ENCODE data around the gene CBX3.
"Not testable (repeated sequence)": the region's sequence is repeated elsewhere in the genome, so short reads cannot be mapped to it uniquely, and the experiment has no call there.

CBX3 gene

DNA sequence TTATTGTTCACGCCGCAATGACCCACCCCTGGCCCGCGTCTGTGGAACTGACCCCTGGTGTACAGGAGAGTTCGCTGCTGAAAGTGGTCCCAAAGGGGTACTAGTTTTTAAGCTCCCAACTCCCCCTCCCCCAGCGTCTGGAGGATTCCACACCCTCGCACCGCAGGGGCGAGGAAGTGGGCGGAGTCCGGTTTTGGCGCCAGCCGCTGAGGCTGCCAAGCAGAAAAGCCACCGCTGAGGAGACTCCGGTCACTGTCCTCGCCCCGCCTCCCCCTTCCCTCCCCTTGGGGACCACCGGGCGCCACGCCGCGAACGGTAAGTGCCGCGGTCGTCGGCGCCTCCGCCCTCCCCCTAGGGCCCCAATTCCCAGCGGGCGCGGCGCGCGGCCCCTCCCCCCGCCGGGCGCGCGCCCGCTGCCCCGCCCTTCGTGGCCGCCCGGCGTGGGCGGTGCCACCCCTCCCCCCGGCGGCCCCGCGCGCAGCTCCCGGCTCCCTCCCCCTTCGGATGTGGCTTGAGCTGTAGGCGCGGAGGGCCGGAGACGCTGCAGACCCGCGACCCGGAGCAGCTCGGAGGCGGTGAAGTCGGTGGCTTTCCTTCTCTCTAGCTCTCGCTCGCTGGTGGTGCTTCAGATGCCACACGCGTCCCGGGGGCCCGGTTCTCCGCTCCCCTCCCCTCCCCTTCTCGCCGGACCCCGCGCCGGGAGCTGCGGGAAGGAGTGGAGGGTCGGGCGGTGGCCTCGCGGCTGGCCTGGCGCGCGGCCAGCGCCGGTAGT, at the start of gene CBX3:
CBX3 (plus strand) TSS at position 499 of the 772 bp plus-strand sequence. CDS start 1,254 bp downstream, outside the sequence.
- Histone ChIP-seq H3K36me3 (ENCODE audit: insufficient read depth, low read length) (peaks cover 77% of the 10 kb centered on the region), H2AFZ (ENCODE audit: low read depth, low read length) (peak within 1 kb of the TSS; percentile 76), H4K20me1 (ENCODE audit: insufficient read depth, low read length) (peaks cover 70% of the 10 kb centered on the region), H3K79me2 (ENCODE audit: insufficient read depth, low read length) (peaks cover 90% of the 10 kb centered on the region), H3K27ac (ENCODE audit: low read length) (peak within 1 kb of the TSS; percentile 98), H3K4me2 (ENCODE audit: insufficient read depth, low read length) (peak within 1 kb of the TSS; percentile 72), H3K9ac (ENCODE audit: low read depth, low read length) (peak within 1 kb of the TSS; percentile 84), H3K9me3 (ENCODE audit: insufficient read depth, low read length, severe bottlenecking) (no peaks in the 10 kb centered on the region), H3K4me3 (ENCODE audit: low read depth in 1 of 2, low read length in 2 of 2) (peak within 1 kb of the TSS; percentile 63 to 97), H3K27me3 (ENCODE audit: insufficient read depth, low read length, poor library complexity) (no peaks in the 10 kb centered on the region), H3K4me1 (ENCODE audit: insufficient read depth, low read length) (peaks cover 48% of the 10 kb centered on the region)
- DNase-seq, result peak; percentile 98
- TF ChIP-seq, protein P1, sequence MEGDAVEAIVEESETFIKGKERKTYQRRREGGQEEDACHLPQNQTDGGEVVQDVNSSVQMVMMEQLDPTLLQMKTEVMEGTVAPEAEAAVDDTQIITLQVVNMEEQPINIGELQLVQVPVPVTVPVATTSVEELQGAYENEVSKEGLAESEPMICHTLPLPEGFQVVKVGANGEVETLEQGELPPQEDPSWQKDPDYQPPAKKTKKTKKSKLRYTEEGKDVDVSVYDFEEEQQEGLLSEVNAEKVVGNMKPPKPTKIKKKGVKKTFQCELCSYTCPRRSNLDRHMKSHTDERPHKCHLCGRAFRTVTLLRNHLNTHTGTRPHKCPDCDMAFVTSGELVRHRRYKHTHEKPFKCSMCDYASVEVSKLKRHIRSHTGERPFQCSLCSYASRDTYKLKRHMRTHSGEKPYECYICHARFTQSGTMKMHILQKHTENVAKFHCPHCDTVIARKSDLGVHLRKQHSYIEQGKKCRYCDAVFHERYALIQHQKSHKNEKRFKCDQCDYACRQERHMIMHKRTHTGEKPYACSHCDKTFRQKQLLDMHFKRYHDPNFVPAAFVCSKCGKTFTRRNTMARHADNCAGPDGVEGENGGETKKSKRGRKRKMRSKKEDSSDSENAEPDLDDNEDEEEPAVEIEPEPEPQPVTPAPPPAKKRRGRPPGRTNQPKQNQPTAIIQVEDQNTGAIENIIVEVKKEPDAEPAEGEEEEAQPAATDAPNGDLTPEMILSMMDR (IDR thresholded peaks at IDR 0.05; ENCODE audit: borderline replicate concordance, extremely low read depth, low read length, poor library complexity, severe bottlenecking), result no peak
- TF ChIP-seq EZH2 (IDR thresholded peaks at IDR 0.05; ENCODE audit: borderline replicate concordance, low read depth, low read length, severe bottlenecking), result no peak
- ATAC-seq (ENCODE audit: insufficient read depth, low read depth), result peak; percentile 68

DNA sequence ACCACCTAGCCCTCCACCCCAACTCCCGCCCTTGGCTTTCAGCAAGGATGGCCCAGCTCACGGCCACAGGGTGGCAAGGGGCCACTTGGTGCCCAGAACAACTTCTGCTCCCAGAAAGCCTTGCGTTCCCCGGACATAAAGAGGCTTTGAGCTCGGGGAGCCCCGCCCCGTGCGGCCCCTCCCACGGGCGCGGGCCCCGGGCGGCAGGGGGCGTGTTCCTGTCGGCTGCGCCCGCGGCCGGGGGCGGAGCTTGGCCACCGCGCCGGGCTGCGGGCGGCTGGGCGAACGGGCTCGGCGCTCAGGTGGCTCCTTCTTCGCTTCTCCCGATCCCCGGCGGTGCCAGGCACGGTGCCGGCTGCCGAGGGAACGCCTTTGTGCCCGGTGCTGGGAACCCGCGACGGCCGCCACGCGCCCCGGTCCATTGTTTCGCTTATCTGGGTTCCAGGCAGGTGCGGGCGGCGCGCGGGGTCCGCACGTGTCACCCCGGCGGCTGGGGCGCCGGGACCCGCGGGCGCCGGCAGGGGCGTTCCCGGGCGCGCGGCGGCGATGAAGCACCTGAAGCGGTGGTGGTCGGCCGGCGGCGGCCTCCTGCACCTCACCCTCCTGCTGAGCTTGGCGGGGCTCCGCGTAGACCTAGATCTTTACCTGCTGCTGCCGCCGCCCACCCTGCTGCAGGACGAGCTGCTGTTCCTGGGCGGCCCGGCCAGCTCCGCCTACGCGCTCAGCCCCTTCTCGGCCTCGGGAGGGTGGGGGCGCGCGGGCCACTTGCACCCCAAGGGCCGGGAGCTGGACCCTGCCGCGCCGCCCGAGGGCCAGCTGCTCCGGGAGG, 49.4 kb upstream of the CBX3 start, which contains the start of gene NFE2L3:
NFE2L3 (plus strand) TSS at position 246 of the 829 bp plus-strand sequence; CDS start at position 547, 301 bp downstream.
- TF ChIP-seq, protein P1 (IDR thresholded peaks at IDR 0.05; ENCODE audit: borderline replicate concordance, extremely low read depth, low read length, poor library complexity, severe bottlenecking), result no peak
- TF ChIP-seq EZH2 (IDR thresholded peaks at IDR 0.05; ENCODE audit: borderline replicate concordance, low read depth, low read length, severe bottlenecking), result no peak
- Histone ChIP-seq H3K4me3 (ENCODE audit: low read depth in 1 of 2, low read length in 2 of 2) (no peak within 1 kb of the TSS), H3K4me2 (ENCODE audit: insufficient read depth, low read length) (no peak within 1 kb of the TSS), H3K9ac (ENCODE audit: low read depth, low read length) (no peak within 1 kb of the TSS), H3K27ac (ENCODE audit: low read length) (no peak within 1 kb of the TSS), H3K4me1 (ENCODE audit: insufficient read depth, low read length) (peaks cover 20% of the 10 kb centered on the region), H3K79me2 (ENCODE audit: insufficient read depth, low read length) (no peaks in the 10 kb centered on the region), H4K20me1 (ENCODE audit: insufficient read depth, low read length) (no peaks in the 10 kb centered on the region), H2AFZ (ENCODE audit: low read depth, low read length) (no peak within 1 kb of the TSS), H3K9me3 (ENCODE audit: insufficient read depth, low read length, severe bottlenecking) (no peaks in the 10 kb centered on the region), H3K36me3 (ENCODE audit: insufficient read depth, low read length) (no peaks in the 10 kb centered on the region), H3K27me3 (ENCODE audit: insufficient read depth, low read length, poor library complexity) (no peaks in the 10 kb centered on the region)
- no peak for DNase-seq
- no peak for ATAC-seq (ENCODE audit: insufficient read depth, low read depth)

DNA sequence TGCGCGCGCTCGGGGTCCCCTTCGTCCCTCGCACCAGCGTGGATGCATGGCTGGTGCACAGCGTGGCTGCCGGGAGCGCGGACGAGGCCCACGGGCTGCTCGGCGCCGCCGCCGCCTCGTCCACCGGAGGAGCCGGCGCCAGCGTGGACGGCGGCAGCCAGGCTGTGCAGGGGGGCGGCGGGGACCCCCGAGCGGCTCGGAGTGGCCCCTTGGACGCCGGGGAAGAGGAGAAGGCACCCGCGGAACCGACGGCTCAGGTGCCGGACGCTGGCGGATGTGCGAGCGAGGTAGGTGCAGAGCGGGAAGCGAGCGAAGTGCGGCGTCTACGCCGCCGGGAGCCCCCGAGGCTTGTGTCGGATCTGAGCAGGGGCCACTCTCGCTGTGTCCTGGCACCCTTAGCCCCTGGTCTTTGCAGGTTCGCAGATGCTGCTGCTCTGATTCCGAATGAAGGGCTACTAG, 48.7 kb upstream of the CBX3 start:
- not testable (repeated sequence) for H3K36me3 ChIP-seq (ENCODE audit: insufficient read depth, low read length); H3K27ac ChIP-seq (ENCODE audit: low read length); H3K9ac ChIP-seq (ENCODE audit: low read depth, low read length); H4K20me1 ChIP-seq (ENCODE audit: insufficient read depth, low read length); H3K4me3 ChIP-seq (ENCODE audit: low read depth in 1 of 2, low read length in 2 of 2); DNase-seq; H3K27me3 ChIP-seq (ENCODE audit: insufficient read depth, low read length, poor library complexity); H3K4me2 ChIP-seq (ENCODE audit: insufficient read depth, low read length); H3K9me3 ChIP-seq (ENCODE audit: insufficient read depth, low read length, severe bottlenecking); H3K79me2 ChIP-seq (ENCODE audit: insufficient read depth, low read length); H2AFZ ChIP-seq (ENCODE audit: low read depth, low read length); ATAC-seq (ENCODE audit: insufficient read depth, low read depth)
- peaks cover 23% of the 10 kb centered on the region for H3K4me1 ChIP-seq (ENCODE audit: insufficient read depth, low read length)

Data from DND-41 (cell line).